T-cell (primary cell): ENCODE data around the gene XPO4. TPM values are rescaled to one million over a fixed set of nuclear protein-coding genes. Genes with fewer than 3 reads are reported as not detected.
"Not testable (repeated sequence)": the region's sequence is repeated elsewhere in the genome, so short reads cannot be mapped to it uniquely, and the experiment has no call there.

ENCODE experiments used
- ATAC-seq, 4 experiments: fragments of 200-7000 bp in 3 of 4; fragments of 150-1000 bp in 1 of 4; cut with Tn5 transposase; replicated peaks in 1 of 4; 1 replicate in 3 of 4; 2 replicates in 1 of 4; pipeline ENCODE4 v1.10.0; 2021; ENCODE audit warnings: moderate library complexity in 3 of 4, mild to moderate bottlenecking in 2 of 4, moderate number of reproducible peaks in 1 of 4
- CTCF ChIA-PET, 2 donors: fragments of 300-600 bp; sonication (Branson Sonifier 250); formaldehyde crosslinking; loops; one replicate each; lab custom pipeline; 2022; ENCODE audit warnings: antibody characterized with exemption in 2 of 2; lab: Charles Lee
- POLR2A ChIA-PET, 2 donors: fragments of 300-600 bp; sonication (Branson Sonifier 250); formaldehyde crosslinking; loops; one replicate each; lab custom pipeline; 2022; ENCODE audit warnings: antibody characterized with exemption in 2 of 2; lab: Charles Lee
- DNase-seq, 35 experiments: peaks; one replicate each; pipeline versions ENCODE4 v3.0.0 to v3.0.0-alpha.2; 2013 to 2023
- H3K27ac ChIP-seq: one replicate; pipeline ENCODE4 v1.5.1; 2013; ENCODE audit warnings: low read length
- H3K27me3 ChIP-seq, 2 experiments: replicated peaks in 1 of 2; 1 replicate in 1 of 2; 2 replicates in 1 of 2; pipeline versions ENCODE4 v1.6.1 to v1.7.0; 2013; ENCODE audit warnings: low read length in 1 of 2, mixed read lengths in 1 of 2; ENCODE audit not compliant: control insufficient read depth in 2 of 2, insufficient read depth in 2 of 2; ENCODE audit errors: extremely low read depth in 1 of 2
- H3K36me3 ChIP-seq, 2 donors: 1 replicate in 1 of 2; 2 replicates in 1 of 2; pipeline versions ENCODE4 v1.6.1 to v1.7.0; 2013; ENCODE audit warnings: low read length in 1 of 2; ENCODE audit not compliant: control insufficient read depth in 2 of 2, insufficient read depth in 1 of 2; ENCODE audit errors: extremely low read depth in 1 of 2
- H3K4me1 ChIP-seq, 2 experiments: 1 replicate in 1 of 2; 2 replicates in 1 of 2; pipeline versions ENCODE4 v1.6.1 to v1.7.0; 2013; ENCODE audit warnings: low read length in 2 of 2, mixed read lengths in 1 of 2; ENCODE audit not compliant: insufficient read depth in 2 of 2, control insufficient read depth in 1 of 2; ENCODE audit errors: extremely low read depth in 1 of 2
- H3K4me3 ChIP-seq, 2 donors: 1 replicate in 1 of 2; 2 replicates in 1 of 2; pipeline versions ENCODE4 v1.5.1 to v1.7.0; 2013; ENCODE audit warnings: mild to moderate bottlenecking in 2 of 2, low read length in 1 of 2, moderate library complexity in 1 of 2; ENCODE audit not compliant: control insufficient read depth in 1 of 2; ENCODE audit errors: extremely low read depth in 1 of 2
- H3K9me3 ChIP-seq: 2 replicates; pipeline ENCODE4 v1.7.0; 2013
- H3K27ac Mint-ChIP-seq, 2 donors: one replicate each; pipeline ENCODE4 v1.8.0; 2020 to 2021; ENCODE audit warnings: mild to moderate bottlenecking in 2 of 2, mixed read lengths in 2 of 2
- H3K27me3 Mint-ChIP-seq, 2 donors: one replicate each; pipeline ENCODE4 v1.8.0; 2021 to 2022; ENCODE audit warnings: mixed read lengths in 2 of 2
- H3K36me3 Mint-ChIP-seq: one replicate; pipeline ENCODE4 v1.8.0; 2021; ENCODE audit warnings: mixed read lengths
- H3K4me1 Mint-ChIP-seq, 3 donors: one replicate each; pipeline ENCODE4 v1.8.0; 2020 to 2022; ENCODE audit warnings: mixed read lengths in 3 of 3, mild to moderate bottlenecking in 1 of 3
- H3K4me3 Mint-ChIP-seq, 3 donors: one replicate each; pipeline ENCODE4 v1.8.0; 2020 to 2022; ENCODE audit warnings: mild to moderate bottlenecking in 3 of 3, mixed read lengths in 3 of 3, moderate library complexity in 3 of 3
- H3K9me3 Mint-ChIP-seq, 3 donors: one replicate each; pipeline ENCODE4 v1.8.0; 2020 to 2022; ENCODE audit warnings: mixed read lengths in 3 of 3
- WGBS: methylation state at CpG from one replicate; pipeline ENCODE4 v1.1.5; 2013; ENCODE audit warnings: missing lambda C conversion rate; ENCODE audit not compliant: insufficient coverage; 5-methylcytosine and 5-hydroxymethylcytosine counted together
- total RNA-seq, 35 experiments: library from RNA in 6 of 35; stranded (reverse) in 6 of 35; fragments of 120-200 nt in 1 of 35; gene quantifications; one replicate each; pipeline versions ENCODE4 v1.2.1 to v1.2.4 and lab custom pipeline; 2013 to 2026

Gene XPO4
- 10 to 100 TPM; 20.7 to 22.5 (median 22.0) TPM for total RNA-seq
- 26.1 TPM for total RNA-seq (2013)
- 66.4 to 193 (median 114) reads per million in 29 experiments for total RNA-seq (lab: John Stamatoyannopoulos, UW)

- Histone ChIP-seq H3K4me3 (peak within 1 kb of the TSS; percentile 79 to 91), H3K9me3 (no peaks in the 10 kb centered on the region), H3K27me3 (peaks cover 0 to 3% of the 10 kb centered on the region in 2 experiments), H3K4me1 (peaks cover 7 to 21% of the 10 kb centered on the region in 2 experiments), H3K36me3 (peaks cover 0 to 2% of the 10 kb centered on the region in 2 donors), H3K27ac (peak within 1 kb of the TSS; percentile 65)
- POLR2A ChIA-PET = interaction anchor here in 1 of 2 donors (0.6 kb wide), 1 partner anchor 13 kb away, joined by 3 read pairs; no protein-coding TSS in a partner anchor
- H3K36me3 Mint-ChIP-seq = peaks cover 10% of the 10 kb centered on the region
- H3K4me1 Mint-ChIP-seq = peaks cover 38 to 41% (median 38%) of the 10 kb centered on the region in 3 donors
- CTCF ChIA-PET = no interaction called here
- DNase-seq = peak; percentile 57 to 85 (median 71)
- peaks cover 2% of the 10 kb centered on the region in 2 donors for H3K27me3 Mint-ChIP-seq
- ATAC-seq = peak; percentile 96 to 98 (median 96)
- peak within 1 kb of the TSS; percentile 92 to 95 for H3K27ac Mint-ChIP-seq
- H3K4me3 Mint-ChIP-seq = peak within 1 kb of the TSS; percentile 94
- under 1% methylated on average over 81 of the region's 81 CpGs for WGBS
- H3K9me3 Mint-ChIP-seq = no peaks in the 10 kb centered on the region
Measured at GRCh38 chr13:20902438-20903163, at the start of gene XPO4. Gene XPO4 (minus strand): TSS chr13:20902746. CDS start chr13:20902738, 8 bp downstream.

GRCh38 chr13:20948001-20948400, 45.5 kb upstream of the XPO4 start:
- H3K4me3 Mint-ChIP-seq, H3K9me3 Mint-ChIP-seq, H3K4me3 ChIP-seq, H3K27ac ChIP-seq, H3K36me3 Mint-ChIP-seq, H3K4me1 Mint-ChIP-seq, H3K27ac Mint-ChIP-seq, ATAC-seq, H3K36me3 ChIP-seq, POLR2A ChIA-PET, DNase-seq, H3K9me3 ChIP-seq, CTCF ChIA-PET, H3K4me1 ChIP-seq: not testable (repeated sequence)
- WGBS = 100% methylated on average over 1 of the region's 3 CpGs
- H3K27me3 Mint-ChIP-seq = peaks cover 41 to 62% of the 10 kb centered on the region in 2 donors
- peaks cover 0 to 41% of the 10 kb centered on the region in 2 experiments for H3K27me3 ChIP-seq

- Histone ChIP-seq H3K4me3 (peak overlapping the region in 1 of 2 donors; percentile 44), H3K27me3 (peaks cover 0 to 35% of the 10 kb centered on the region in 2 experiments), H3K27ac (no peak overlapping the region), H3K9me3 (no peaks in the 10 kb centered on the region), H3K36me3 (no peaks in the 10 kb centered on the region), H3K4me1 (peaks cover 0 to 8% of the 10 kb centered on the region in 2 experiments)
- ChIA-PET POLR2A (no interaction called here), CTCF (no interaction called here)
- H3K9me3 Mint-ChIP-seq = no peaks in the 10 kb centered on the region
- ATAC-seq (peak in 3 of 4 experiments; percentile 20 to 44 (median 37)), DNase-seq (peak in 13 of 35 experiments; percentile 1 to 34 (median 6))
- peaks cover 9% of the 10 kb centered on the region in 3 donors for H3K4me1 Mint-ChIP-seq
- no peak overlapping the region for H3K27ac Mint-ChIP-seq
- WGBS = 3% methylated on average over 27 of the region's 29 CpGs
- no peaks in the 10 kb centered on the region for H3K36me3 Mint-ChIP-seq
- peak overlapping the region in 1 of 3 donors; percentile 42 for H3K4me3 Mint-ChIP-seq
- H3K27me3 Mint-ChIP-seq = peaks cover 48 to 57% of the 10 kb centered on the region in 2 donors
Measured at GRCh38 chr13:20945952-20946383, 43.4 kb upstream of the XPO4 start.

- H3K36me3 ChIP-seq = no peaks in the 10 kb centered on the region
- Mint-ChIP-seq H3K27ac (no peak overlapping the region), H3K27me3 (peaks cover 40 to 56% of the 10 kb centered on the region in 2 donors), H3K36me3 (no peaks in the 10 kb centered on the region), H3K4me1 (peaks cover 9% of the 10 kb centered on the region in 3 donors), H3K9me3 (no peaks in the 10 kb centered on the region), H3K4me3 (no peak overlapping the region)
- peaks cover 0 to 8% of the 10 kb centered on the region in 2 experiments for H3K4me1 ChIP-seq
- no peak overlapping the region for H3K4me3 ChIP-seq
- DNase-seq = no peak
- H3K9me3 ChIP-seq = no peaks in the 10 kb centered on the region
- ATAC-seq = no peak
- no peak overlapping the region for H3K27ac ChIP-seq
- H3K27me3 ChIP-seq = peaks cover 0 to 45% of the 10 kb centered on the region in 2 experiments
- POLR2A ChIA-PET = interaction anchor here in 1 of 2 donors (0.6 kb wide), 1 partner anchor 748 kb away, joined by 4 read pairs; no protein-coding TSS in a partner anchor
- CTCF ChIA-PET = interaction anchor here in 1 of 2 donors (0.7 to 1.0 kb wide), 3 partner anchors 528 to 1853 kb away, joined by 3 to 4 read pairs (median 3); no protein-coding TSS in a partner anchor
- 87% methylated on average over 15 of the region's 22 CpGs for WGBS
Measured at GRCh38 chr13:20942938-20943559, 40.5 kb upstream of the XPO4 start.

GRCh38 chr13:20940511-20940910, 38.0 kb upstream of the XPO4 start:
- H3K36me3 Mint-ChIP-seq, H3K36me3 ChIP-seq, DNase-seq, H3K27ac Mint-ChIP-seq, H3K4me1 Mint-ChIP-seq, H3K27ac ChIP-seq, H3K9me3 ChIP-seq, H3K4me3 Mint-ChIP-seq, CTCF ChIA-PET, H3K4me1 ChIP-seq, POLR2A ChIA-PET, H3K4me3 ChIP-seq, ATAC-seq, H3K9me3 Mint-ChIP-seq: not testable (repeated sequence)
- 86% methylated on average over 5 of the region's 10 CpGs for WGBS
- peaks cover 27 to 39% of the 10 kb centered on the region in 2 donors for H3K27me3 Mint-ChIP-seq
- H3K27me3 ChIP-seq = peaks cover 0 to 37% of the 10 kb centered on the region in 2 experiments

GRCh38 chr13:20940083-20940482, 37.5 kb upstream of the XPO4 start:
- H3K27ac ChIP-seq = no peak overlapping the region
- POLR2A ChIA-PET = no interaction called here
- CTCF ChIA-PET = interaction anchor here in 1 of 2 donors (0.5 kb wide), 1 partner anchor 237 kb away, joined by 3 read pairs; no protein-coding TSS in a partner anchor

More at GRCh38 chr13:20940083-20940482, 37.5 kb upstream of the XPO4 start:
- no peaks in the 10 kb centered on the region for H3K9me3 Mint-ChIP-seq
- no peak overlapping the region for H3K27ac Mint-ChIP-seq
- no peak for ATAC-seq
- H3K27me3 Mint-ChIP-seq = peaks cover 25 to 34% of the 10 kb centered on the region in 2 donors
- no peak overlapping the region for H3K4me3 Mint-ChIP-seq
- Histone ChIP-seq H3K9me3 (no peaks in the 10 kb centered on the region), H3K4me1 (no peaks in the 10 kb centered on the region), H3K36me3 (no peaks in the 10 kb centered on the region), H3K27me3 (peaks cover 0 to 37% of the 10 kb centered on the region in 2 experiments), H3K4me3 (no peak overlapping the region)
- WGBS = 80% methylated on average over 1 of the region's 3 CpGs
- no peak for DNase-seq
- no peaks in the 10 kb centered on the region for H3K36me3 Mint-ChIP-seq
- H3K4me1 Mint-ChIP-seq = peaks cover 0 to 2% (median 0%) of the 10 kb centered on the region in 3 donors
